ENCODE measurements around the gene NYAP1. TPM values are rescaled to one million over a fixed set of nuclear protein-coding genes. Genes with fewer than 3 reads are reported as not detected.

NYAP1 gene
- total RNA-seq, 1 donor: under 0.01 TPM

GRCh38 chr7:100485471-100485876 is 1.7 kb downstream of the NYAP1 start:
- H3K27me3 ChIP-seq (ENCODE audit: insufficient read depth, low read length): no peaks in the 10 kb centered on the region
- H3K27ac ChIP-seq (ENCODE audit: low read depth, low read length): no peak overlapping the region
- no peak overlapping the region for H3K4me3 ChIP-seq (ENCODE audit: insufficient read depth, low read length)
- H3K36me3 ChIP-seq (ENCODE audit: insufficient read depth, low read length): no peaks in the 10 kb centered on the region
- no peaks in the 10 kb centered on the region for H3K79me2 ChIP-seq (ENCODE audit: insufficient read depth, low read length)
- no peaks in the 10 kb centered on the region for H4K20me1 ChIP-seq (ENCODE audit: insufficient read depth, low read length)
- H3K9me3 ChIP-seq (ENCODE audit: low read depth, low read length): no peaks in the 10 kb centered on the region
- DNase-seq (ENCODE audit: insufficient read length, low spot score, missing footprints): peak; percentile 82
- H3K4me2 ChIP-seq (ENCODE audit: insufficient read depth, low read length): no peak overlapping the region
- no peak overlapping the region for H2AFZ ChIP-seq (ENCODE audit: low read length)
- no peak for TF ChIP-seq CTCF (IDR thresholded peaks at IDR 0.05; ENCODE audit: extremely low read depth, low read depth, low read length)
- peaks cover 4% of the 10 kb centered on the region for H3K4me1 ChIP-seq (ENCODE audit: insufficient read depth, low read length)

DNA sequence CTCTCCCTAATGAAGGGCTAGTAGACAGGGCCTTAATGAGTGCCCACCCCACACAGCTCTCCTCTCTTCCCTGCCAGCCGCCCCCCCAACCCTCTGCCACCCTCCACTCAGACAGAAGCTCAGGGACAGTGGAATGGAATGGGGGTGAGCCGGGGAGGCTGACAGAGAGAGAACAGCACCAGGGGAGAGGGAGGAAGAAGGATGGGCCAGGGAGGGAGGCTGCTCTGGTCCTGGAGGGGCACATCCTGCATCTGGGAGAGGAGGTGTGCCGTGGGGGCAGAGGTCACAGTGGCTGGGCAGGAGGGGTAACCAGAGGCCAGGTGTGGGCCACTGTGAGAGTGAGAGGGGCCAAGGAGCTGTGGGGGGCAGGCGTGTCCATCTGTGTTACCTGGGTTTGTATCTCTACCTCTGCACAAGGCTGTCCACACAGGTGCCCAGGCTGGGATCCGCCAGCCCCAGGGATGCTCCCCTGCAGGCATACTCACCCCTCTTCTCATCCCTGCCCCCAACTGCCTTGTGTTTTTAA is 2.4 kb downstream of the NYAP1 start:
- no peak overlapping the region for H2AFZ ChIP-seq (ENCODE audit: low read length)
- H3K4me2 ChIP-seq (ENCODE audit: insufficient read depth, low read length): no peak overlapping the region
- no peaks in the 10 kb centered on the region for H3K27me3 ChIP-seq (ENCODE audit: insufficient read depth, low read length)
- H4K20me1 ChIP-seq (ENCODE audit: insufficient read depth, low read length): no peaks in the 10 kb centered on the region
- no peaks in the 10 kb centered on the region for H3K79me2 ChIP-seq (ENCODE audit: insufficient read depth, low read length)
- H3K4me1 ChIP-seq (ENCODE audit: insufficient read depth, low read length): peaks cover 4% of the 10 kb centered on the region
- no peak overlapping the region for H3K27ac ChIP-seq (ENCODE audit: low read depth, low read length)
- H3K36me3 ChIP-seq (ENCODE audit: insufficient read depth, low read length): no peaks in the 10 kb centered on the region
- H3K4me3 ChIP-seq (ENCODE audit: insufficient read depth, low read length): no peak overlapping the region
- no peaks in the 10 kb centered on the region for H3K9me3 ChIP-seq (ENCODE audit: low read depth, low read length)
- peak; percentile 83 for DNase-seq (ENCODE audit: insufficient read length, low spot score, missing footprints)
- TF ChIP-seq CTCF (IDR thresholded peaks at IDR 0.05; ENCODE audit: extremely low read depth, low read depth, low read length): no peak

GRCh38 chr7:100486753-100487446 is 3.2 kb downstream of the NYAP1 start:
- no peaks in the 10 kb centered on the region for H3K27me3 ChIP-seq (ENCODE audit: insufficient read depth, low read length)
- peak; percentile 91 for DNase-seq (ENCODE audit: insufficient read length, low spot score, missing footprints)

More at GRCh38 chr7:100486753-100487446, 3.2 kb downstream of the NYAP1 start:
- no peak overlapping the region for H2AFZ ChIP-seq (ENCODE audit: low read length)
- no peaks in the 10 kb centered on the region for H4K20me1 ChIP-seq (ENCODE audit: insufficient read depth, low read length)
- no peaks in the 10 kb centered on the region for H3K36me3 ChIP-seq (ENCODE audit: insufficient read depth, low read length)
- no peaks in the 10 kb centered on the region for H3K79me2 ChIP-seq (ENCODE audit: insufficient read depth, low read length)
- H3K4me2 ChIP-seq (ENCODE audit: insufficient read depth, low read length): no peak overlapping the region
- no peaks in the 10 kb centered on the region for H3K9me3 ChIP-seq (ENCODE audit: low read depth, low read length)
- TF ChIP-seq CTCF (IDR thresholded peaks at IDR 0.05; ENCODE audit: extremely low read depth, low read depth, low read length): no peak
- H3K4me1 ChIP-seq (ENCODE audit: insufficient read depth, low read length): peaks cover 4% of the 10 kb centered on the region
- no peak overlapping the region for H3K4me3 ChIP-seq (ENCODE audit: insufficient read depth, low read length)
- H3K27ac ChIP-seq (ENCODE audit: low read depth, low read length): no peak overlapping the region
